Lower leg skin (tissue), 4 donors: ENCODE data around the gene LRRC27. TPM values are rescaled to one million over a fixed set of nuclear protein-coding genes. Genes with fewer than 3 reads are reported as not detected.
"Not testable (repeated sequence)": the region's sequence is repeated elsewhere in the genome, so short reads cannot be mapped to it uniquely, and the experiment has no call there.

ENCODE experiments used
- DNase-seq, 2 donors: peaks; one replicate each; pipeline ENCODE4 v3.0.0-alpha.2; 2019; ENCODE audit warnings: low spot score in 2 of 2
- H3K4me3 ChIP-seq: fragments of 200-600 bp; sonication (generic); 2 replicates; pipeline ENCODE4 v1.5.1; 2017; ENCODE audit warnings: mild to moderate bottlenecking, low read depth; ENCODE audit not compliant: poor library complexity, severe bottlenecking
- CTCF ChIP-seq, 3 donors: fragments of 450-650 bp; IDR thresholded peaks; one replicate each; pipeline ENCODE4 v1.5.1; 2016; ENCODE audit warnings: antibody characterized with exemption in 3 of 3, mild to moderate bottlenecking in 3 of 3, moderate library complexity in 2 of 3
- POLR2A ChIP-seq, 2 donors: fragments of 450-650 bp; IDR thresholded peaks; one replicate each; pipeline ENCODE4 v1.6.1; 2016 to 2017; ENCODE audit warnings: antibody characterized with exemption in 2 of 2, mild to moderate bottlenecking in 1 of 2, moderate library complexity in 1 of 2
- WGBS, 2 donors: methylation state at CpG; one replicate each; pipeline ENCODE4 v1.1.5; 2018; 5-methylcytosine and 5-hydroxymethylcytosine counted together
- intact Hi-C: fragments of 100-400 bp; cut with DNase I; formaldehyde crosslinking; loops from one replicate; pipeline ENCODE4 v1.15.0; 2023; ENCODE audit warnings: low total_unique reads
- total RNA-seq, 4 donors: library from RNA; depleted of rRNA; stranded (reverse); fragments of >200 nt; gene quantifications; one replicate each; pipeline ENCODE4 v1.1.0, GENCODE V29; 2016

Gene LRRC27
- total RNA-seq, 4 donors from 2014 or later, result 3.1 to 11.3 (median 8.5) TPM

- no peak overlapping the region for H3K4me3 ChIP-seq
- WGBS, 2 donors, result 91 to 93% methylated on average over 6 of the region's 6 CpGs
- TF ChIP-seq CTCF (IDR thresholded peaks at IDR 0.05), result no peak
- TF ChIP-seq POLR2A (IDR thresholded peaks at IDR 0.05), result no peak
- no peak for DNase-seq
- intact Hi-C loops, result no loop called here
Measured at GRCh38 chr10:132313865-132314264, 18.1 kb upstream of the LRRC27 start.

- no peak for TF ChIP-seq CTCF (IDR thresholded peaks at IDR 0.05)
- no peak for TF ChIP-seq POLR2A (IDR thresholded peaks at IDR 0.05)
Measured at GRCh38 chr10:132314336-132314735, 17.7 kb upstream of the LRRC27 start.

GRCh38 chr10:132314881-132315280, 17.1 kb upstream of the LRRC27 start:
- 91 to 92% methylated on average over 8 of the region's 8 CpGs for WGBS, 2 donors
- DNase-seq, intact Hi-C loops: not testable (repeated sequence)

More at GRCh38 chr10:132314336-132314735, 17.7 kb upstream of the LRRC27 start:
- no peak overlapping the region for H3K4me3 ChIP-seq
- intact Hi-C loops, result no loop called here
- DNase-seq, result no peak
- 98% methylated on average over 4 of the region's 4 CpGs for WGBS, 2 donors

GRCh38 chr10:132316133-132316532, 15.9 kb upstream of the LRRC27 start:
- TF ChIP-seq CTCF (IDR thresholded peaks at IDR 0.05) (no peak), POLR2A (IDR thresholded peaks at IDR 0.05) (no peak)
- 85 to 87% methylated on average over 5 of the region's 5 CpGs for WGBS, 2 donors
- DNase-seq, result no peak
- intact Hi-C loops, result no loop called here
- H3K4me3 ChIP-seq, result no peak overlapping the region

More at GRCh38 chr10:132314881-132315280, 17.1 kb upstream of the LRRC27 start:
- not testable (repeated sequence) for H3K4me3 ChIP-seq

- DNase-seq, H3K4me3 ChIP-seq, intact Hi-C loops: not testable (repeated sequence)
- WGBS, 2 donors, result 93 to 94% methylated on average over 6 of the region's 6 CpGs
Measured at GRCh38 chr10:132317477-132317876, 14.5 kb upstream of the LRRC27 start.

GRCh38 chr10:132319853-132320653, 11.9 kb upstream of the LRRC27 start:
- TF ChIP-seq CTCF (IDR thresholded peaks at IDR 0.05), result no peak
- no peak for TF ChIP-seq POLR2A (IDR thresholded peaks at IDR 0.05)
- WGBS, 2 donors, result 58 to 59% methylated on average over 15 of the region's 15 CpGs
- peak in 1 of 2 donors; percentile 43 for DNase-seq
- intact Hi-C loops, result no loop called here
- no peak overlapping the region for H3K4me3 ChIP-seq
